ENCODE results near the gene EAF1. TPM values are rescaled to one million over a fixed set of nuclear protein-coding genes. Genes with fewer than 3 reads are reported as not detected.

Gene EAF1
- total and polyA plus RNA-seq, 2 experiments from 2014 or later, result 9.4 to 45.4 TPM

GRCh38 chr3:15453991-15454625, 26.7 kb downstream of the EAF1 start:
- Mint-ChIP-seq H3K9me3 (no peaks in the 10 kb centered on the region), H3K27me3 (ENCODE audit: insufficient read depth, low read depth, poor library complexity) (peaks cover 2% of the 10 kb centered on the region), H3K4me1 (no peaks in the 10 kb centered on the region), H3K36me3 (ENCODE audit: low read depth) (no peaks in the 10 kb centered on the region; the same call in 2 of the 3 replicates), H3K27ac (no peak overlapping the region), H3K4me3 (no peak overlapping the region)
- no peaks in the 10 kb centered on the region for H4K20me1 ChIP-seq (replicated peaks; ENCODE audit: insufficient read depth)
- H3K4me3 ChIP-seq, result no peak overlapping the region
- TF ChIP-seq ZNF331 (CRISPR knock-in tag; IDR thresholded peaks at IDR 0.05; ENCODE audit: low read depth) (no peak), ZNF114 (CRISPR knock-in tag; IDR thresholded peaks at IDR 0.05) (no peak), ZNF462 (CRISPR knock-in tag; IDR thresholded peaks at IDR 0.05) (no peak), STAT1 (IDR thresholded peaks at IDR 0.05; ENCODE audit: unreplicated experiment) (no peak), REST (IDR thresholded peaks at IDR 0.05; ENCODE audit: unreplicated experiment) (no peak)
- no peak for ATAC-seq
- H3K9me2 ChIP-seq (ENCODE audit: insufficient read depth), result no peaks in the 10 kb centered on the region
- no peak overlapping the region for H3K27ac ChIP-seq (ENCODE audit: low read depth)
- H3K27me3 ChIP-seq (ENCODE audit: insufficient read depth), result no peaks in the 10 kb centered on the region
- H3K4me2 ChIP-seq, result no peak overlapping the region
- H3K4me1 ChIP-seq (ENCODE audit: insufficient read depth), result no peaks in the 10 kb centered on the region
- H3K36me3 ChIP-seq (ENCODE audit: insufficient read depth), result no peaks in the 10 kb centered on the region
- H2AFZ ChIP-seq, result no peak overlapping the region
- no peaks in the 10 kb centered on the region for H3F3A ChIP-seq (replicated peaks; ENCODE audit: low read depth)
- no peak for DNase-seq (ENCODE audit: low spot score)
- H3K79me2 ChIP-seq (replicated peaks; ENCODE audit: insufficient read depth), result no peaks in the 10 kb centered on the region
